Transverse colon (tissue), 1 donor: ENCODE data around the gene PPP1R1B.

Experiments
- EP300 ChIP-seq: sonication (generic); formaldehyde crosslinking; IDR thresholded peaks from one replicate; pipeline ENCODE4 v1.6.1; 2017; ENCODE audit warnings: antibody characterized with exemption, low read depth
- POLR2A ChIP-seq: fragments of 450-650 bp; IDR thresholded peaks from one replicate; pipeline ENCODE4 v1.6.1; 2016; ENCODE audit warnings: antibody characterized with exemption, mild to moderate bottlenecking, moderate library complexity

- no peak for TF ChIP-seq EP300
- TF ChIP-seq POLR2A: no peak
These were observed 48.5 kb upstream of the PPP1R1B start for GRCh38 chr17:39578272-39578671.
